Thyroid gland (tissue), 4 donors: ENCODE measurements around the gene LRRFIP1.
"Not testable (repeated sequence)": the region's sequence is repeated elsewhere in the genome, so short reads cannot be mapped to it uniquely, and the experiment has no call there.

ENCODE experiments used
- CTCF ChIP-seq, 6 experiments: fragments of 200-600 bp in 3 of 6; fragments of 450-650 bp in 3 of 6; sonication (generic) in 3 of 6; IDR thresholded peaks; one replicate each; pipeline ENCODE4 v1.5.1; 2016 to 2019; ENCODE audit warnings: antibody characterized with exemption in 6 of 6, mild to moderate bottlenecking in 2 of 6, inconsistent platforms in 1 of 6, moderate library complexity in 1 of 6
- POLR2A ChIP-seq, 2 donors: fragments of 450-650 bp; IDR thresholded peaks; one replicate each; pipeline ENCODE4 v1.6.1; 2017; ENCODE audit warnings: antibody characterized with exemption in 2 of 2, mild to moderate bottlenecking in 2 of 2, moderate library complexity in 1 of 2

GRCh38 chr2:237765122-237765521 lies 137.7 kb downstream of the LRRFIP1 start:
- TF ChIP-seq POLR2A, CTCF (IDR thresholded peaks at IDR 0.05): not testable (repeated sequence)
